ENCODE data around the gene FHDC1.

Gene FHDC1

GRCh38 chr4:152959080-152959479 is 23.0 kb downstream of the FHDC1 start:
- no peak for DNase-seq

GRCh38 chr4:152960082-152960481 is 24.0 kb downstream of the FHDC1 start:
- DNase-seq, result no peak

GRCh38 chr4:152961014-152961772 is 25.1 kb downstream of the FHDC1 start:
- DNase-seq, result no peak

DNA sequence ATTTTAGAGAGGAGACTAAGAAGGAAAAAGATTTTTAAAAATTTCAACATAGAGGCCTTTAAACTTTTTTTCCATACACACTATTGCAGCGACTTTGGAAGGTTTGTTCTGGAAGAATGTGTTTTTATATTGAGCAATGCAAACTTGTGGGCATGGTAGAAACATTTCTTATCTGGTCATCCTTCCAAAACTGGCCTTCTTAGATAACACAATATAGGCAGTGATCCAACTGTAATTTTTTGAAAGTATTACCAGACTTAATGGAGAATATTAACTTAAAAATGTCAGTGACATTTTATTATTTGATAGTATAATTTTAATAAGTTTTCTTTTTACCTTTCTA is 25.6 kb downstream of the FHDC1 start:
- DNase-seq, result peak; percentile 81

GRCh38 chr4:152962150-152962549 is 26.0 kb downstream of the FHDC1 start:
- DNase-seq, result peak; percentile 39

DNA sequence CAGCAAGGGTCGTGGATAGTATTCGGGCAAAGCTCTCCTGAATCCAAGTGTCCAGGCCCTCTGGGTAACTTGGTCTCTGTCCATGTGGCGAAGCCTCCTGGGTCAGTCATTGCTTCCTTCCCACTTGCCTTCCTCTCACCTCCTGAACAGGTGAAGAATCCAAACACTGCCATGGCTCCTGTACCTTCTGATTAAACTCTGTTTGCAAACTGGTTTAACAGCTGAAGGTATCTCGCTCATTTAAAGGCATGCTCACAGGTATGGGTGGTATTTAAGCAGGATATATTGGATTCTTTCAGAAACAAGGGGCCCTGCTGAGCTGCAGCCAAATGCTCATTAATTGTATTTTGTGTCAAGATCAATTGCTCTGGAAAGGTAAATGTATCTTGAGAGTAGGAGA is 28.2 kb downstream of the FHDC1 start:
- DNase-seq, result no peak

DNA sequence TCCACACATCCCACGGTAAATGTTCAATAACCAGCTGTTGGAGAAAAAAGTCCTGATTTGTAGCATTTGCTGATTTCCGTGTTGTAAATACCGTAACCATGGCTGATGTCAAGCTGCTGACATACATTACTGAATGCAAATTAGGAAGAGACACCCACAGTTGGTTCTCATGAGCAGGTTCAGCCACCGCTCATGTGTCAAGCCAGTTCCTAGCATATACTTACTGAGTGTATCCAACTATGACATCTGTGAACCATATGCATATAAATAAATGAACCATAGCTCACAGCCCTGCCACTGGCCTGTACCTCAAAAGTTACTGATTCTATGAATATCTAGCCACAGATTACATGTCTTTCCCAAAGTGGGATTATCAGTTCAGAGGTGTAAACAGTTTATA is 29.5 kb downstream of the FHDC1 start:
- DNase-seq, result no peak

DNA sequence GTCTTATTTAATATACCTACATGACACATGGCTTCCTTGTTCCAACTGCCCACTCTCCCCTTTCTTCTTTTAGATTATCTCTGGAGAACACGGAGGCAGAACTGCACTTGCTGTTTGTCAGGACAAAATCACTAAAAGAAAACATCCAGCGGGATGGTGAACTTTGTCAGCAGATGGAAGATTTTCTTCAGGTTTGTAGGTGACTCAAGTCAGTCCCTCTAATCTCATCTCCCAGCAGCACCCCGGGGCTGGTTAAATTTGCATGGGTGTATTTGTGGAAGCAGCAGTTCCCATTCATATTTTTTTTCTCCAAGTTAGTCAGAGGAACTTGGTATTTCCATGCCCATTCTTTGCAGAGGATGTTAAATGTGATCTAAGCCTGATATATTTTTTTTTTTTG is 31.8 kb downstream of the FHDC1 start:
- DNase-seq, result no peak

DNA sequence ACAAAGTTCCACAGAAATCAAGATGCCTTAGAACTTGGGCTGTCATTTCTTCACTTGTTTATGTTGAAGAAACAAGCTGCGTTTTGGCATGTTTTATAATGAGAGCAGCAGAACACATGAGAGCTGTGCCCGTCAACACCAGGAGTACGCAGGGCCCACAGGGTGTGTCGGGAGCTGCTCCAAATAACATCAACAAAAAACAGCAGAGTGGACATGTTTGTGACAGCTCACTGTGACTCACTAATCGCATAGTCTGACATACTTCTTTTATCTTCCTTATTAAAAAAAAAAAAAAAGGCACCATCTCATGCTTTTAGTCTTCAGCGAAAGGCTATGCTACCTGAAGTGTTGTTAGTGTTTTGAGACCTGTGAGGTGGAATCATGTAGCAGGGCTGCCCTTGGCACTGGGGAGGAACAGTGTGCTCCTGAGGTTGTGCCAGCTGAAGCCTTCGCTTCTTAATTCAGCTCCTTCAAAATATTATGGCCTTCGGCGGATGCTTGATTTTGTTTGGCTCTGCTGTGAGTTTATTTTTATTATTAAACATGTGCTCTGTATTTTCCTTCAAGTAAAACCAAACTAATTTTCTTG is 32.8 kb downstream of the FHDC1 start:
- DNase-seq, result no peak

DNA sequence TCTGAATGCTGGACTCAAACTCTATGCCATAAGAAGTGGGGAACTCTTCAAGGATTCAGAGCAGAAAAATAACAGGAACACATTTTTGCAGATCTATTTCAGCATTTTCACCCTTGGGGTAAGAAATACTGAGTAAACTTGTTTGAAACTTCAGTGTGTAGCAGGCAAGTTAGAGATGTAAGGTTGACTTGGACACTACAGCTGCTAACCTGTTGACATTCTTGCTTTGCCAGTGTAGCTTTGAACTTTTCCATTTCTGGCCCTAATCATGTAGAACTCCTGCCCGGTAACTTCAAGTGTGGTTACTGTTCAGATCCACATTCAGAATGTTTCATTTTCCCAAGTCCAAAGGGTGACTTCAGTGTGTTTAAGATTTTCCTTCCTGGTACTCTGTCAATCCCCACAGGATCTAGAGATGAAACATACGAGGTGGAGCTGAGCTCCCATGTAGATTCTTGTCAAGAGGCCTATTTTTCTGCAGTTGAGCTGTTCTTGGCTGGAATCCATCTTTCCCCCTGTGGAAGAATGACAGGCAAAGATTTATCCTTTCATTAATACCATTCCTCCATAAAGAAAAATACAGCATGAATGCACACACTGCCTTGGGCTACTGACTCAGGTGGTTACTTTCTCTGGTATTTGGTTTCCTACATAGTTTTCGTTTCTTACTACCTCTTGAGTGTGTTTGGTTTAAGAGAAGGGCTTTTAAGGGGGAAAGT is 34.1 kb downstream of the FHDC1 start:
- no peak for DNase-seq

- no peak for DNase-seq
Observed at GRCh38 chr4:152971053-152971452, 34.9 kb downstream of the FHDC1 start.

GRCh38 chr4:152972821-152973628 is 36.9 kb downstream of the FHDC1 start:
- DNase-seq, result no peak

GRCh38 chr4:152973629-152974467 is 37.7 kb downstream of the FHDC1 start:
- no peak for DNase-seq

DNA sequence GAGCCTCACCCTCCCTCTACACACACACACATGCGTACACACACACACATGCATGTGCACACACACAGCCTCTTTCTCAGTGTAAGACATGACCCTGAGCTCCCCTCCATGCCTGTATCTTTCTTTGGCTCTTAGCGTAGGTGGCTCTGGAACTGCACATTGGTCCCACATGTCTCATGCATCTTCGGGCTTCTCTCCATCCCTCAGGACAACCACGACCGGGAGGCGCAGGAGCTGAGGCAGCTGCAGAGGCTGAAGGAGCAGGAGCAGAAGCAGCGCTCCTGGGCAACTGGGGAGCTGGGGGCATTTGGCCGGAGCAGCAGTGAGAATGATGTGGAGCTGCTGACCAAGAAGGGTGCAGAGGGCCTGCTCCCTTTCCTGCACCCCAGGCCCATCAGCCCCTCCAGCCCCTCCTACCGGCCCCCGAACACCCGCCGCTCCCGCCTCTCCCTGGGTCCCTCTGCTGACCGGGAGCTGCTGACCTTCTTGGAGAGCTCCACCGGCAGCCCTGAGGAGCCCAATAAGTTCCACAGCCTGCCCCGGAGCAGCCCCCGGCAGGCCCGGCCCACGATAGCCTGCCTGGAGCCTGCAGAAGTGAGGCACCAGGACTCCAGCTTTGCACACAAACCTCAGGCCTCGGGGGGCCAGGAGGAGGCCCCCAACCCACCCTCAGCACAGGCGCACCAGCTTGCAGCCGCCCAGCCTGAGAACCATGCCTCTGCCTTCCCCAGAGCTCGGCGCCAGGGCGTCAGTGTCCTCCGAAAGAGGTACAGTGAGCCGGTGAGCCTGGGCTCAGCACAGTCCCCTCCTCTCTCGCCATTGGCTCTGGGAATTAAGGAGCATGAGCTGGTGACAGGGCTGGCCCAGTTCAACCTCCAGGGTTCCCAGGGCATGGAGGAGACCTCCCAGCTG is 38.6 kb downstream of the FHDC1 start:
- no peak for DNase-seq

- DNase-seq, result no peak
Observed at GRCh38 chr4:152975380-152976211, 39.5 kb downstream of the FHDC1 start.

- no peak for DNase-seq
Observed at GRCh38 chr4:152976212-152976761, 40.2 kb downstream of the FHDC1 start.

GRCh38 chr4:152979731-152980330 is 43.7 kb downstream of the FHDC1 start:
- no peak for DNase-seq

- no peak for DNase-seq
Observed at GRCh38 chr4:152981278-152981677, 45.2 kb downstream of the FHDC1 start.

GRCh38 chr4:152981842-152982241 is 45.7 kb downstream of the FHDC1 start:
- no peak for DNase-seq

DNA sequence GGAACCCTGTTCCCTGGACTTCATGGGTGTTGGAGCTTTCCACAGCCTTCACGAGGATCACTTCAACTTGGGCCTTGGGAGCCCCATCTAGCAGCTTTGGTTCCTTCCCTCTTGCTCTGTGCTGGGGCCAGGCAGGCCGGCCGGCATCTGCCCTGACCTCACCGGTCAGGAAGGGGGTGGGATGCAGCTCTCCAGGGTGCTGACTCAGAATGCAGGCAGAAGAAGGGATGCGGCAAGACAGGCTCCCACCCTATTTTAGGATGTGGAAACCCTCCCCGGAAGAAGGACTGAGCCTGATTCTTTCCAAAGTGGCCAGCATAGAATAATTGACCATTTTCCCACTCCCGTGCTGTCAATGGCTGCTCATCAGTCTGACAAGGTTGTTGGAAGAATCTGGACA is 47.1 kb downstream of the FHDC1 start:
- no peak for DNase-seq

All from hematopoietic multipotent progenitor cell treated with erythropoietin and hydrocortisone succinate and interleukin-3 and kit ligand, for 6 days (in vitro differentiated cells).